K562 (cell line): ENCODE results near the gene HOXB1. TPM values are rescaled to one million over a fixed set of nuclear protein-coding genes. Genes with fewer than 3 reads are reported as not detected.

ENCODE experiments used
- BCOR ChIP-seq: fragments of 450-650 bp; IDR thresholded peaks from 2 replicates; pipeline ENCODE4 v1.6.1; 2016
- CEBPG ChIP-seq, 3 experiments: fragments of 200-800 bp in 1 of 3; sonication (Bioruptor generic) in 1 of 3; sonication (generic) in 1 of 3; formaldehyde crosslinking in 1 of 3; IDR thresholded peaks in 2 of 3; conservative IDR thresholded peaks in 1 of 3; 2 replicates each; pipeline versions ENCODE4 v1.6.1 to v1.8.0; 2016 to 2022; ENCODE audit warnings: missing compliant biosample characterization in 2 of 3, missing genetic modification characterization in 2 of 3, mild to moderate bottlenecking in 1 of 3, missing genetic modification reagents in 1 of 3
- CHD4 ChIP-seq: fragments of 200-600 bp; sonication (generic); IDR thresholded peaks from 3 replicates; pipeline ENCODE4 v1.6.1; 2012; ENCODE audit warnings: low read depth, mild to moderate bottlenecking, mixed read lengths, low read length, inconsistent platforms; ENCODE audit not compliant: insufficient read depth, insufficient replicate concordance, poor library complexity, severe bottlenecking
- CXXC5 ChIP-seq: fragments of 250-450 bp; sonication (Bioruptor Pico); IDR thresholded peaks from 2 replicates; pipeline ENCODE4 v1.8.0; 2022; ENCODE audit warnings: inconsistent platforms, mild to moderate bottlenecking, moderate library complexity
- DPF2 ChIP-seq: fragments of 450-650 bp; IDR thresholded peaks from 2 replicates; pipeline ENCODE4 v1.6.1; 2016
- FUS ChIP-seq: fragments of 200-400 bp; formaldehyde crosslinking; optimal IDR thresholded peaks from 2 replicates; pipeline ENCODE3; 2017; ENCODE audit warnings: low read depth, low read length
- GABPB1 ChIP-seq: sonication (generic); formaldehyde crosslinking; IDR thresholded peaks from 2 replicates; pipeline ENCODE4 v1.8.0; 2022; ENCODE audit warnings: mild to moderate bottlenecking, missing genetic modification reagents
- MAZ ChIP-seq, 2 experiments: fragments of 450-650 bp in 1 of 2; sonication (generic) in 1 of 2; formaldehyde crosslinking; IDR thresholded peaks in 1 of 2; conservative IDR thresholded peaks in 1 of 2; 2 replicates each; pipeline versions ENCODE4 v1.4.0 to v1.5.0; 2020; ENCODE audit warnings: mild to moderate bottlenecking in 1 of 2, missing genetic modification reagents in 1 of 2
- NFRKB ChIP-seq: fragments of 450-650 bp; IDR thresholded peaks from 2 replicates; pipeline ENCODE4 v1.6.1; 2016; ENCODE audit warnings: low read depth
- NR2C2 ChIP-seq, 2 experiments: fragments of 200-800 bp in 1 of 2; sonication (Bioruptor generic) in 1 of 2; sonication (generic) in 1 of 2; formaldehyde crosslinking in 1 of 2; IDR thresholded peaks; 2 replicates each; pipeline versions ENCODE4 v1.6.1 to v1.8.0; 2016 to 2022; ENCODE audit warnings: mild to moderate bottlenecking in 1 of 2, missing compliant biosample characterization in 1 of 2, missing genetic modification characterization in 1 of 2, missing genetic modification reagents in 1 of 2
- UBTF ChIP-seq, 2 experiments: IDR thresholded peaks; 2 replicates each; pipeline ENCODE4 v1.6.1; 2012; ENCODE audit warnings: improper control_type of control experiment in 2 of 2, low read depth in 2 of 2, low read length in 2 of 2, borderline replicate concordance in 1 of 2
- XRCC3 ChIP-seq: fragments of 450-650 bp; IDR thresholded peaks from 2 replicates; pipeline ENCODE4 v1.6.1; 2017; ENCODE audit warnings: mild to moderate bottlenecking, moderate library complexity
- YY1 ChIP-seq, 3 experiments: IDR thresholded peaks; 2 replicates each; pipeline ENCODE4 v1.6.1; 2011; ENCODE audit warnings: low read length in 2 of 3, mild to moderate bottlenecking in 2 of 3, moderate library complexity in 2 of 3, borderline replicate concordance in 1 of 3, control low read depth in 1 of 3, low read depth in 1 of 3; ENCODE audit not compliant: insufficient read depth in 3 of 3, insufficient replicate concordance in 2 of 3, control insufficient read depth in 1 of 3, insufficient read length in 1 of 3; ENCODE audit errors: extremely low read depth in 1 of 3
- ZBTB26 ChIP-seq: fragments of 450-650 bp; formaldehyde crosslinking; IDR thresholded peaks from 2 replicates; pipeline ENCODE4 v1.4.0; 2022; ENCODE audit warnings: missing genetic modification characterization
- ZKSCAN1 ChIP-seq: fragments of 150-350 bp; IDR thresholded peaks from 2 replicates; pipeline ENCODE4 v1.6.1; 2016; ENCODE audit warnings: low read depth, low read length
- ZNF124 ChIP-seq: sonication (generic); formaldehyde crosslinking; IDR thresholded peaks from 2 replicates; pipeline ENCODE4 v1.8.1; 2022; ENCODE audit warnings: missing genetic modification reagents
- ZNF232 ChIP-seq: sonication (generic); formaldehyde crosslinking; IDR thresholded peaks from 2 replicates; pipeline ENCODE4 v1.8.0; 2022; ENCODE audit warnings: mild to moderate bottlenecking, missing genetic modification reagents
- ZNF41 ChIP-seq: fragments of 250-450 bp; sonication (Bioruptor Pico); conservative IDR thresholded peaks from 2 replicates; pipeline ENCODE4 v1.4.0; 2020; ENCODE audit warnings: mild to moderate bottlenecking
- ZNF644 ChIP-seq: fragments of 200-800 bp; sonication (Bioruptor generic); IDR thresholded peaks from 2 replicates; pipeline ENCODE4 v1.6.1; 2016; ENCODE audit warnings: low read depth, missing genetic modification characterization, missing compliant biosample characterization
- polyA plus RNA-seq, 8 experiments: library from polyadenylated mRNA; depleted of rRNA in 4 of 8; stranded (reverse) in 5 of 8; unstranded in 3 of 8; fragments of >200 nt; fragmentation: Nextera tagmentation in 2 of 8; fragmentation: Illumina TruSeq in 1 of 8; extraction: Ambion mirVana in 2 of 8; extraction: Trizol in 1 of 8; gene quantifications; 2 replicates each; pipeline versions ENCODE4 v1.2.1 to v1.2.3, GENCODE V29; 2011 to 2014; ENCODE audit warnings: inconsistent platforms in 1 of 8, missing spikeins in 1 of 8
- total RNA-seq, 7 experiments: library from RNA; depleted of rRNA in 6 of 7; stranded (reverse); fragments of >200 nt in 6 of 7; fragmentation: Illumina TruSeq in 2 of 7; extraction: Trizol in 2 of 7; gene quantifications; 2 replicates each; pipeline versions ENCODE4 v1.2.1 to v1.2.3, GENCODE V29; 2011 to 2021; ENCODE audit warnings: low replicate concordance in 1 of 7
- TF ChIP-seq, protein P1 (sequence below): fragments of 250-450 bp; sonication (Bioruptor Pico); IDR thresholded peaks from 2 replicates; pipeline ENCODE4 v1.4.0; 2020; ENCODE audit warnings: mild to moderate bottlenecking

The HOXB1 gene
- total and polyA plus RNA-seq, 9 of the 15 experiments (the other 6 are each of a cell fraction or from before 2014, with no cell fraction given) = 0.04 TPM; not detected in 8

- no peak for TF ChIP-seq ZNF41 (CRISPR knock-in tag)
- no peak for TF ChIP-seq CHD4
- TF ChIP-seq, protein P1, sequence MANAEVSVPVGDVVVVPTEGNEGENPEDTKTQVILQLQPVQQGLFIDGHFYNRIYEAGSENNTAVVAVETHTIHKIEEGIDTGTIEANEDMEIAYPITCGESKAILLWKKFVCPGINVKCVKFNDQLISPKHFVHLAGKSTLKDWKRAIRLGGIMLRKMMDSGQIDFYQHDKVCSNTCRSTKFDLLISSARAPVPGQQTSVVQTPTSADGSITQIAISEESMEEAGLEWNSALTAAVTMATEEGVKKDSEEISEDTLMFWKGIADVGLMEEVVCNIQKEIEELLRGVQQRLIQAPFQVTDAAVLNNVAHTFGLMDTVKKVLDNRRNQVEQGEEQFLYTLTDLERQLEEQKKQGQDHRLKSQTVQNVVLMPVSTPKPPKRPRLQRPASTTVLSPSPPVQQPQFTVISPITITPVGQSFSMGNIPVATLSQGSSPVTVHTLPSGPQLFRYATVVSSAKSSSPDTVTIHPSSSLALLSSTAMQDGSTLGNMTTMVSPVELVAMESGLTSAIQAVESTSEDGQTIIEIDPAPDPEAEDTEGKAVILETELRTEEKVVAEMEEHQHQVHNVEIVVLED (CRISPR knock-in tag) = peak; percentile 11; the same call in 1 of the 2 replicates
- TF ChIP-seq ZBTB26 (CRISPR knock-in tag) = no peak
- TF ChIP-seq YY1 (IDR thresholded peaks at IDR 0.05; ENCODE audit: borderline replicate concordance in 1 of 3, control insufficient read depth in 1 of 3, extremely low read depth in 1 of 3, insufficient read depth in 3 of 3, insufficient read length in 1 of 3, insufficient replicate concordance in 2 of 3, low read depth in 1 of 3, low read length in 2 of 3) = peak in 1 of 3 experiments; percentile 24
- no peak for TF ChIP-seq ZKSCAN1
- peak; percentile 50; the same call in 1 of the 2 replicates for TF ChIP-seq CEBPG (CRISPR knock-in tag; IDR thresholded peaks at IDR 0.05)
- no peak for TF ChIP-seq CEBPG (tag; conservative IDR thresholded peaks at IDR 0.05 in 1 of 2, IDR thresholded peaks at IDR 0.05 in 1 of 2)
- no peak for TF ChIP-seq BCOR
- TF ChIP-seq FUS = no peak
- peak; percentile 79 for TF ChIP-seq CXXC5 (CRISPR knock-in tag)
- peak; percentile 33 to 88; a peak in 2 of 4 replicates for TF ChIP-seq UBTF (IDR thresholded peaks at IDR 0.05; ENCODE audit: borderline replicate concordance in 1 of 2, low read depth in 2 of 2, low read length in 2 of 2)
- TF ChIP-seq MAZ (CRISPR knock-in tag; conservative IDR thresholded peaks at IDR 0.05 in 1 of 2, IDR thresholded peaks at IDR 0.05 in 1 of 2) = peak in 1 of 2 experiments; percentile 89; a peak in 3 of 4 replicates
- no peak for TF ChIP-seq XRCC3
- TF ChIP-seq DPF2 = peak; percentile 73
- no peak for TF ChIP-seq GABPB1 (CRISPR knock-in tag)
- TF ChIP-seq ZNF124 (CRISPR knock-in tag) = no peak
- 0 out of 2 replicates have a peak, but pooled peaks have one; percentile 42 for TF ChIP-seq ZNF644 (tag)
- 0 out of 2 replicates have a peak, but pooled peaks have one; percentile 11 for TF ChIP-seq NR2C2 (CRISPR knock-in tag; IDR thresholded peaks at IDR 0.05)
- TF ChIP-seq NR2C2 (tag; IDR thresholded peaks at IDR 0.05) = no peak
- no peak for TF ChIP-seq NFRKB
- no peak for TF ChIP-seq ZNF232 (CRISPR knock-in tag)
Measured at GRCh38 chr17:48500435-48501426, 30.1 kb downstream of the HOXB1 start (continued).
